Left renal pelvis (tissue), 4 donors: ENCODE measurements around the gene SPACA6. TPM values are rescaled to one million over a fixed set of nuclear protein-coding genes. Genes with fewer than 3 reads are reported as not detected.

Source experiments
- DNase-seq, 4 donors: peaks; one replicate each; pipeline ENCODE4 v3.0.0-alpha.2; 2013; ENCODE audit warnings: low read depth in 4 of 4, low spot score in 3 of 4
- polyA plus RNA-seq, 4 donors: library from polyadenylated mRNA; unstranded; fragments of 120-200 nt; gene quantifications; one replicate each; pipeline ENCODE4 v1.2.1, GENCODE V29; 2013; ENCODE audit not compliant: insufficient read length in 4 of 4

The SPACA6 gene
- polyA plus RNA-seq, 4 donors, result 12.9 to 29.4 (median 16.6) TPM

- DNase-seq, result peak; percentile 87 to 97 (median 94)
These were observed 4.2 kb upstream of the SPACA6 start for GRCh38 chr19:51688671-51689571.

- peak in 3 of 4 donors; percentile 55 to 69 (median 63) for DNase-seq
These were observed 3.2 kb upstream of the SPACA6 start for GRCh38 chr19:51689751-51690453.

- peak; percentile 77 to 86 (median 82) for DNase-seq
These were observed 2.6 kb upstream of the SPACA6 start for GRCh38 chr19:51690454-51691073.

GRCh38 chr19:51691074-51691583 lies 2.0 kb upstream of the SPACA6 start:
- DNase-seq, result no peak

- DNase-seq, result no peak
These were observed 1.3 kb upstream of the SPACA6 start for GRCh38 chr19:51691584-51692428.

- DNase-seq, result no peak
These were observed 662 bp upstream of the SPACA6 start for GRCh38 chr19:51692468-51692867.

- no peak for DNase-seq
These were observed 689 bp downstream of the SPACA6 start for GRCh38 chr19:51693819-51694218.

GRCh38 chr19:51694318-51695085 lies 1.4 kb downstream of the SPACA6 start:
- DNase-seq, result no peak

- DNase-seq, result no peak
These were observed 2.0 kb downstream of the SPACA6 start for GRCh38 chr19:51695088-51695487.

- DNase-seq, result no peak
These were observed 2.7 kb downstream of the SPACA6 start for GRCh38 chr19:51695702-51696315.

GRCh38 chr19:51696606-51697005 lies 3.5 kb downstream of the SPACA6 start:
- no peak for DNase-seq

- DNase-seq, result no peak
These were observed 4.1 kb downstream of the SPACA6 start for GRCh38 chr19:51697169-51697776.

GRCh38 chr19:51698296-51698695 lies 5.2 kb downstream of the SPACA6 start:
- DNase-seq, result no peak

- DNase-seq, result no peak
These were observed 6.0 kb downstream of the SPACA6 start for GRCh38 chr19:51699170-51699569.

GRCh38 chr19:51701468-51702100 lies 8.5 kb downstream of the SPACA6 start:
- no peak for DNase-seq

- peak in 3 of 4 donors; percentile 36 to 42 (median 41) for DNase-seq
These were observed 9.1 kb downstream of the SPACA6 start for GRCh38 chr19:51702103-51702824.

GRCh38 chr19:51702825-51703574 lies 9.9 kb downstream of the SPACA6 start:
- no peak for DNase-seq
